ENCODE measurements around the gene MAIP1. TPM values are rescaled to one million over a fixed set of nuclear protein-coding genes. Genes with fewer than 3 reads are reported as not detected.

The MAIP1 gene
- polyA plus RNA-seq, 1 experiment, result 19.5 TPM

DNA sequence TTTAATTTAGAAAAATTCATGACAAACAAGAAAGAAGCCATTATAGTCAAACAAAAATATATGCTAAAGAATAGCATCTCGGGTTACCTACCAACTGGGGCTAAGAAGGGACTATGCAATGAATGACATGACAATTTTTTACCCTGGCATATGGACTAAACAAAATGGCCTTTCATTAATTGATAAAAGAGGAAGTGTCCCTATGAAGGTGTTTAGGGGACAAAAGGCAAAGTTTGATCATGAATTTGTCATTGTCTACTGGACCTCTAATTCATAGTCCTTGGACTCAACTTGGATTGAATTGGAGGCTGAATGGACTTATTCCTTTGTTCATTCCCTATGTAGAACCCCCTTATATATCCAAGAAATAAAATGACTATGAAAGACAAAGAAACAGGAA is 12.7 kb downstream of the MAIP1 start:
- Histone ChIP-seq H3K4me3 (ENCODE audit: low read depth, low read length) (no peak overlapping the region), H3K27me3 (ENCODE audit: control insufficient read depth, insufficient read depth, low read length) (no peaks in the 10 kb centered on the region), H3K9me3 (ENCODE audit: control insufficient read depth, insufficient read depth, low read length) (no peaks in the 10 kb centered on the region), H3K27ac (ENCODE audit: low read depth, low read length) (no peak overlapping the region)
- no peak for DNase-seq (ENCODE audit: low read depth, low spot score)
- TF ChIP-seq, protein P1, sequence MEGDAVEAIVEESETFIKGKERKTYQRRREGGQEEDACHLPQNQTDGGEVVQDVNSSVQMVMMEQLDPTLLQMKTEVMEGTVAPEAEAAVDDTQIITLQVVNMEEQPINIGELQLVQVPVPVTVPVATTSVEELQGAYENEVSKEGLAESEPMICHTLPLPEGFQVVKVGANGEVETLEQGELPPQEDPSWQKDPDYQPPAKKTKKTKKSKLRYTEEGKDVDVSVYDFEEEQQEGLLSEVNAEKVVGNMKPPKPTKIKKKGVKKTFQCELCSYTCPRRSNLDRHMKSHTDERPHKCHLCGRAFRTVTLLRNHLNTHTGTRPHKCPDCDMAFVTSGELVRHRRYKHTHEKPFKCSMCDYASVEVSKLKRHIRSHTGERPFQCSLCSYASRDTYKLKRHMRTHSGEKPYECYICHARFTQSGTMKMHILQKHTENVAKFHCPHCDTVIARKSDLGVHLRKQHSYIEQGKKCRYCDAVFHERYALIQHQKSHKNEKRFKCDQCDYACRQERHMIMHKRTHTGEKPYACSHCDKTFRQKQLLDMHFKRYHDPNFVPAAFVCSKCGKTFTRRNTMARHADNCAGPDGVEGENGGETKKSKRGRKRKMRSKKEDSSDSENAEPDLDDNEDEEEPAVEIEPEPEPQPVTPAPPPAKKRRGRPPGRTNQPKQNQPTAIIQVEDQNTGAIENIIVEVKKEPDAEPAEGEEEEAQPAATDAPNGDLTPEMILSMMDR (IDR thresholded peaks at IDR 0.05; ENCODE audit: low read depth, low read length), result no peak
- POLR2A ChIA-PET, result no interaction called here
- CTCF ChIA-PET, result no interaction called here

DNA sequence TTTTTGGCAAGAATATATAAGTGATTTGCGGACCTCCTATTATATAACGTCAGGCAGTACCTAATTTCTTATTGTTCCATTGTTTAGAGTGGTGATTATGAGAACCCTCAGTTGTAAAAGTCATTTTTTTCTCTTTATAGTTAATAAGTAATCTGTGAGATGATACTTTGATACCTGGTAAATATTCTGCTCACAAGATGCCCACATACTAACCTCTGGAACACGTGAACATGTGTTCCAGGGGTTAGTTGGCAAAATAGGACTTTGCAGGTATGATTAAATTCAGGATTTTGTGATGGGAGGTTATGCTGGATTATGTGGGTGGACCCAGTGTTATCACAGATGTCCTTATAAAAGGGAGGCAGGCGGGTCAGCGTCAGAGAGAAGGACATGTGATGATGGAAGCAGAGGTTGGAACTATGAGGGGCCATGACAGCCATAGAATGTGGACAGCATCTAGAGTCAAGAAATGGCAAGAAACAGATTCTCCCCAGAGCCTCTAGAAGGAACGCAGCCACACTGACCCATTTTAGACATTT is 16.8 kb downstream of the MAIP1 start:
- TF ChIP-seq, protein P1 (IDR thresholded peaks at IDR 0.05; ENCODE audit: low read depth, low read length), result no peak
- no peaks in the 10 kb centered on the region for H3K27me3 ChIP-seq (ENCODE audit: control insufficient read depth, insufficient read depth, low read length)
- ChIA-PET CTCF (interaction anchor here (1.1 to 2.6 kb wide), 3 partner anchors 375 to 511 kb away, joined by 3 to 69 read pairs (median 14); no protein-coding TSS in a partner anchor), POLR2A (no interaction called here)
- DNase-seq (ENCODE audit: low read depth, low spot score), result no peak
- no peak overlapping the region for H3K4me3 ChIP-seq (ENCODE audit: low read depth, low read length)
- H3K9me3 ChIP-seq (ENCODE audit: control insufficient read depth, insufficient read depth, low read length), result no peaks in the 10 kb centered on the region
- no peak overlapping the region for H3K27ac ChIP-seq (ENCODE audit: low read depth, low read length)

DNA sequence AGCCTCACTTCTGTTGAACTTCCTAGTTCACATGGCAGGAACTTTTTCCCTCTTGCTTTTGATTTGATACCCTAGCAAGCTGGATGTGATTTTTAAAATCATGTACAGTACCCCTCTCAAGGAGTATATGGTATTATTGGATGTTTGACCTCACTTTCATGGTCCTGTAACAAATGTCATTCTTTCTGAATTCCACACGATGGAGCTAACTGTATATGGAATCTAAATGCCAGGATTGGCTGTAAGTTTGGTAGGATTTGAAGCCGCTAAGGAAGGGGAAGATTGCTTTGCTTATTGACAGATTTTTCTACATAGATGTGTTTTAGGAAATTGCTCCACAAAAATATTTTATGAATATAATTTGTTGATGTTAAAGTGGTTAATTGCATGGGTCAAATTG is 18.3 kb downstream of the MAIP1 start:
- TF ChIP-seq, protein P1 (IDR thresholded peaks at IDR 0.05; ENCODE audit: low read depth, low read length), result peak; percentile 60

DNA sequence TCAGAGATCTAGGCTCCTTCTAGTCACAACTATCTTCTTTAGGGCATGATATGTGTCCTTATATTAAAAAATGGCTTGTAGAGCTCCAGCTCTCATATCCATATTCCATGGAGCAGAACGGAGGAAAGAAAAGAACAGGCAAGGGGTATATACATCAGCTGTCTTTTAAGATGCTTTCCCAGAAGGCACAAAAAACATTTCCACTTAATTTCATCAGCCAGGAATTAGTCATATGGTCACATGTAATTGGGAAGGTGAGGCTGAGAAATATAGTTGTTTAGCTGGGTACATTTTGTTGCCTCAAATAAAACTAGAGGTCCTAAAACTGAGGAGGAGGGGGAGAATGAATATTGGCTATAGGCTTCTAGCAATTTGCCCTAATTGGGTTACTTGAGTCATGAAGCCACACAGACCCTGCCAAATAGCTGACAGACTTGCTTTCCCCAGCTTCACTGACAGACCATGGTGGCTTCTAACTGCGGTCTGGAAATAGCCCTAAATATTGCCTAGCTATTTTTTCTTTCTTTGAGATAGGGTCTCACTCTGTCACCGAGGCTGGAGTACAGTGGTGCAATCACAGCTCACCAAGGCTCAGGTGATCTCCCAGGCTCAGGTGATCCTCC is 20.0 kb downstream of the MAIP1 start:
- ChIA-PET CTCF (interaction anchor here (0.7 to 3.0 kb wide), 9 partner anchors 11 to 727 kb away, joined by 3 to 31 read pairs (median 8); partner anchors contain the start of gene KCTD18), POLR2A (no interaction called here)
- no peak for DNase-seq (ENCODE audit: low read depth, low spot score)
- H3K27me3 ChIP-seq (ENCODE audit: control insufficient read depth, insufficient read depth, low read length), result no peaks in the 10 kb centered on the region
- no peaks in the 10 kb centered on the region for H3K9me3 ChIP-seq (ENCODE audit: control insufficient read depth, insufficient read depth, low read length)
- no peak overlapping the region for H3K27ac ChIP-seq (ENCODE audit: low read depth, low read length)
- H3K4me3 ChIP-seq (ENCODE audit: low read depth, low read length), result no peak overlapping the region
- TF ChIP-seq, protein P1 (IDR thresholded peaks at IDR 0.05; ENCODE audit: low read depth, low read length), result no peak

More for the DNA sequence above, 18.3 kb downstream of the MAIP1 start:
- no peak overlapping the region for H3K4me3 ChIP-seq (ENCODE audit: low read depth, low read length)
- H3K27me3 ChIP-seq (ENCODE audit: control insufficient read depth, insufficient read depth, low read length), result no peaks in the 10 kb centered on the region
- no peak overlapping the region for H3K27ac ChIP-seq (ENCODE audit: low read depth, low read length)
- ChIA-PET CTCF (interaction anchor here (0.5 to 3.0 kb wide), 41 partner anchors 9 to 762 kb away, joined by 3 to 69 read pairs (median 4); partner anchors contain the start of genes AOX1, KCTD18 and SGO2), POLR2A (no interaction called here)
- no peak for DNase-seq (ENCODE audit: low read depth, low spot score)
- no peaks in the 10 kb centered on the region for H3K9me3 ChIP-seq (ENCODE audit: control insufficient read depth, insufficient read depth, low read length)

DNA sequence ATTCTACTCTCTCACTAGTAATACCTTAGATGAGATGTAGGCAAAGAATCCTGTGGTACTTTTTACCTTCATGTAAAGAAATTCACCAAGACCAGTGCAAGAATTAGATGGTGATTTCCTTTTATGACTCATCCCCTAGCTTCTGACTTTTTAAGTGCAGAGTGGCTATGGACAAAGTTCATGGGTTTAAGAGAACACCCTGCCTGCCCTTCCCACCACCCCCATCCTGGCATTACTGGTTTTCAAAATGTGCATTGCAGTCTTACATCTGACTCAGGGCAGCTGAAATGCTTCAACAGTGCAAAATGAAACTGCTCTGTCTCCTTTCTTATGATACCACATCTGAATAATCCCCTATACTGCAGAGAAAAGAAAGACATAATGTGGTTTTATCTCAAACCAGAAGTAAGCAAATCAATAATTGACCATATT is 22.6 kb downstream of the MAIP1 start:
- TF ChIP-seq, protein P1 (IDR thresholded peaks at IDR 0.05; ENCODE audit: low read depth, low read length), result no peak
- H3K27me3 ChIP-seq (ENCODE audit: control insufficient read depth, insufficient read depth, low read length), result no peaks in the 10 kb centered on the region
- ChIA-PET CTCF (interaction anchor here (0.9 kb wide), 1 partner anchor 337 kb away, joined by 5 read pairs; no protein-coding TSS in a partner anchor), POLR2A (no interaction called here)
- no peaks in the 10 kb centered on the region for H3K9me3 ChIP-seq (ENCODE audit: control insufficient read depth, insufficient read depth, low read length)
- no peak overlapping the region for H3K27ac ChIP-seq (ENCODE audit: low read depth, low read length)
- no peak overlapping the region for H3K4me3 ChIP-seq (ENCODE audit: low read depth, low read length)
- DNase-seq (ENCODE audit: low read depth, low spot score), result no peak
